CD14-positive monocyte (primary cell): Measurements from ENCODE around the gene SRGAP1. TPM values are rescaled to one million over a fixed set of nuclear protein-coding genes. Genes with fewer than 3 reads are reported as not detected.

Experiments used
- DNase-seq, 3 donors: peaks; one replicate each; pipeline ENCODE4 v3.0.0-alpha.2; 2011 to 2022
- H2AFZ ChIP-seq: 2 replicates; pipeline ENCODE4 v1.6.0; 2012; ENCODE audit warnings: mild to moderate bottlenecking, low read depth, low read length, inconsistent platforms; ENCODE audit not compliant: insufficient read depth, poor library complexity, severe bottlenecking
- H3K27ac ChIP-seq, 2 donors: 1 replicate in 1 of 2; 2 replicates in 1 of 2; pipeline ENCODE4 v1.5.1; 2012 to 2013; ENCODE audit warnings: low read length in 2 of 2, control low read depth in 1 of 2, inconsistent platforms in 1 of 2, low read depth in 1 of 2, mild to moderate bottlenecking in 1 of 2
- H3K27me3 ChIP-seq, 2 donors: one replicate each; pipeline versions ENCODE4 v1.6.0 to v1.6.1; 2011 to 2013; ENCODE audit warnings: low read length in 2 of 2; ENCODE audit not compliant: control insufficient read depth in 2 of 2, insufficient read depth in 2 of 2
- H3K36me3 ChIP-seq, 2 donors: replicated peaks in 1 of 2; 1 replicate in 1 of 2; 2 replicates in 1 of 2; pipeline versions ENCODE4 v1.5.1 to v1.6.1; 2012 to 2013; ENCODE audit warnings: low read length in 2 of 2, control low read depth in 1 of 2, inconsistent platforms in 1 of 2, mild to moderate bottlenecking in 1 of 2; ENCODE audit not compliant: insufficient read depth in 2 of 2, control insufficient read depth in 1 of 2
- H3K4me1 ChIP-seq, 2 donors: 1 replicate in 1 of 2; 2 replicates in 1 of 2; pipeline versions ENCODE4 v1.5.1 to v1.6.1; 2012 to 2013; ENCODE audit warnings: low read length in 2 of 2, control low read depth in 1 of 2, inconsistent platforms in 1 of 2, mild to moderate bottlenecking in 1 of 2, moderate library complexity in 1 of 2; ENCODE audit not compliant: insufficient read depth in 2 of 2, control insufficient read depth in 1 of 2
- H3K4me2 ChIP-seq: replicated peaks from 2 replicates; pipeline ENCODE3; 2012; ENCODE audit warnings: low read length, moderate library complexity, mild to moderate bottlenecking; ENCODE audit not compliant: poor library complexity, severe bottlenecking; ENCODE audit errors: extremely low read depth
- H3K4me3 ChIP-seq, 3 experiments: fragments of 200-600 bp in 1 of 3; sonication (generic) in 1 of 3; replicated peaks in 1 of 3; 1 replicate in 2 of 3; 2 replicates in 1 of 3; pipeline ENCODE4 v1.5.1; 2011 to 2013; ENCODE audit warnings: low read length in 3 of 3, mild to moderate bottlenecking in 3 of 3, control low read depth in 2 of 3, low read depth in 2 of 3, inconsistent platforms in 1 of 3, moderate library complexity in 1 of 3
- H3K79me2 ChIP-seq: 2 replicates; pipeline ENCODE4 v1.6.0; 2012; ENCODE audit warnings: mild to moderate bottlenecking, control low read depth, inconsistent platforms, low read length, moderate library complexity; ENCODE audit not compliant: insufficient read depth
- H3K9ac ChIP-seq: 2 replicates; pipeline ENCODE4 v1.6.0; 2017; ENCODE audit warnings: low read length, mild to moderate bottlenecking; ENCODE audit not compliant: insufficient read depth, poor library complexity, severe bottlenecking
- H3K9me3 ChIP-seq, 2 donors: replicated peaks in 1 of 2; 1 replicate in 1 of 2; 2 replicates in 1 of 2; pipeline versions ENCODE4 v1.5.1 to v1.6.1; 2012 to 2013; ENCODE audit warnings: low read length in 2 of 2, control low read depth in 1 of 2; ENCODE audit not compliant: control insufficient read depth in 1 of 2, insufficient read depth in 1 of 2
- H4K20me1 ChIP-seq: 2 replicates; pipeline ENCODE4 v1.6.0; 2012; ENCODE audit warnings: mild to moderate bottlenecking, low read length, control low read depth, moderate library complexity; ENCODE audit not compliant: insufficient read depth
- H3K27ac Mint-ChIP-seq, 7 donors: one replicate each; pipeline ENCODE4 v1.8.0; 2020; ENCODE audit warnings: mild to moderate bottlenecking in 7 of 7, mixed read lengths in 7 of 7, moderate library complexity in 6 of 7, inconsistent platforms in 2 of 7
- H3K27me3 Mint-ChIP-seq, 3 donors: one replicate each; pipeline ENCODE4 v1.8.0; 2021 to 2022; ENCODE audit warnings: low read depth in 3 of 3, mild to moderate bottlenecking in 3 of 3, mixed read lengths in 3 of 3, moderate library complexity in 3 of 3, inconsistent platforms in 1 of 3
- H3K36me3 Mint-ChIP-seq, 2 donors: one replicate each; pipeline ENCODE4 v1.8.0; 2020; ENCODE audit warnings: mixed read lengths in 2 of 2, inconsistent platforms in 1 of 2, mild to moderate bottlenecking in 1 of 2
- H3K4me1 Mint-ChIP-seq: one replicate; pipeline ENCODE4 v1.8.0; 2020; ENCODE audit warnings: mild to moderate bottlenecking, mixed read lengths
- H3K4me3 Mint-ChIP-seq, 2 donors: one replicate each; pipeline ENCODE4 v1.8.0; 2020; ENCODE audit warnings: mild to moderate bottlenecking in 2 of 2, mixed read lengths in 2 of 2, moderate library complexity in 1 of 2
- H3K9me3 Mint-ChIP-seq, 7 donors: one replicate each; pipeline ENCODE4 v1.8.0; 2020 to 2022; ENCODE audit warnings: mixed read lengths in 7 of 7, mild to moderate bottlenecking in 6 of 7, moderate library complexity in 6 of 7, inconsistent platforms in 2 of 7
- WGBS: methylation state at CpG from one replicate; pipeline ENCODE4 v1.1.5; 2013; ENCODE audit warnings: missing lambda C conversion rate; ENCODE audit not compliant: insufficient coverage; 5-methylcytosine and 5-hydroxymethylcytosine counted together
- intact Hi-C, 2 donors: fragments of 100-400 bp; cut with micrococcal nuclease; formaldehyde crosslinking; loops; one replicate each; pipeline versions ENCODE4 v1.15.0 to v1.15.1; 2023
- polyA plus RNA-seq, 3 donors: library from polyadenylated mRNA; depleted of rRNA in 1 of 3; unstranded in 2 of 3; stranded (reverse) in 1 of 3; fragments of 300-500 nt in 2 of 3; fragments of >200 nt in 1 of 3; fragmentation: Illumina TruSeq in 2 of 3; gene quantifications; 1 replicate in 2 of 3; 2 replicates in 1 of 3; pipeline ENCODE4 v1.2.3, GENCODE V29; 2012 to 2021
- TF ChIP-seq, protein P1 (sequence below): fragments of 200-600 bp; IDR thresholded peaks from one replicate; pipeline ENCODE4 v1.8.0; 2022; ENCODE audit warnings: antibody characterized with exemption, mild to moderate bottlenecking

SRGAP1 gene
- polyA plus RNA-seq, 3 donors = 0.05 to 0.52 (median 0.07) TPM

DNA sequence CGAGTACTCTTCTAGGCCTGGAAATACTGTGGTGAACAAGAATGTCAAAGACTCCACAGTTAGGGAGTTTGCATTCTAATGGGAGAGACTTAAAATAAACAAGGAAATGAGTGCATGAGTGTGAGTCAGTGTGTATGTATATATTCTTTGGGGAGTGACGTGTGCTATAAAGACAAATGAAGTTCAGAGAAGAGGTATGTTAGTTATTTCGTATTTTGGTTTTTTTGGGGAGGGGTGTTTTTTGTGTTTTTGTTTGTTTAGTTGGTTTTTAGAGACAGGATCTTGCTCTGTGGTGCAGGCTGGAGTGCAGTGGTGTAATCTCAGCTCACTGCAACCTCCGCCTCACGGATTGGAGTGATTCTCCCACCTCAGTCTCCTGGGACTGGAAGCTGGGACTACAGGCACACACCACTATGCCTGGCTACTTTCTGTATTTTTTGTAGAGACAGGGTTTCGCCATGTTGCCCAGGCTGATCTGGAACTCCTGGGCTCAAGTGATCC is 74.3 kb downstream of the SRGAP1 start:
- Histone ChIP-seq H2AFZ (no peak overlapping the region), H3K9me3 (no peaks in the 10 kb centered on the region), H3K4me2 (peak overlapping the region; percentile 21), H3K4me1 (peaks cover 31 to 36% of the 10 kb centered on the region in 2 donors), H3K36me3 (no peaks in the 10 kb centered on the region), H4K20me1 (no peaks in the 10 kb centered on the region), H3K4me3 (peak overlapping the region in 1 of 3 experiments; percentile 35), H3K79me2 (no peaks in the 10 kb centered on the region), H3K27ac (peak overlapping the region; percentile 58 to 75), H3K27me3 (no peaks in the 10 kb centered on the region), H3K9ac (no peak overlapping the region)
- H3K27me3 Mint-ChIP-seq = peaks cover 0 to 6% (median 0%) of the 10 kb centered on the region in 3 donors
- peak; percentile 25 to 75 (median 62) for DNase-seq
- peaks cover 0 to 4% of the 10 kb centered on the region in 2 donors for H3K36me3 Mint-ChIP-seq
- H3K27ac Mint-ChIP-seq = peak overlapping the region; percentile 92 to 99 (median 98)
- peak overlapping the region; percentile 64 to 82 for H3K4me3 Mint-ChIP-seq
- H3K9me3 Mint-ChIP-seq = peaks cover 0 to 3% (median 0%) of the 10 kb centered on the region in 7 donors
- peaks cover 40% of the 10 kb centered on the region for H3K4me1 Mint-ChIP-seq
- intact Hi-C loops = loop anchor here (2.0 to 10.0 kb wide), 4 partner anchors 36 to 486 kb away; partner anchors contain the start of genes SRGAP1 (in 1 of the 2) and XPOT (in 1 of the 2)
- 65% methylated on average over 4 of the region's 6 CpGs for WGBS
- TF ChIP-seq, protein P1, sequence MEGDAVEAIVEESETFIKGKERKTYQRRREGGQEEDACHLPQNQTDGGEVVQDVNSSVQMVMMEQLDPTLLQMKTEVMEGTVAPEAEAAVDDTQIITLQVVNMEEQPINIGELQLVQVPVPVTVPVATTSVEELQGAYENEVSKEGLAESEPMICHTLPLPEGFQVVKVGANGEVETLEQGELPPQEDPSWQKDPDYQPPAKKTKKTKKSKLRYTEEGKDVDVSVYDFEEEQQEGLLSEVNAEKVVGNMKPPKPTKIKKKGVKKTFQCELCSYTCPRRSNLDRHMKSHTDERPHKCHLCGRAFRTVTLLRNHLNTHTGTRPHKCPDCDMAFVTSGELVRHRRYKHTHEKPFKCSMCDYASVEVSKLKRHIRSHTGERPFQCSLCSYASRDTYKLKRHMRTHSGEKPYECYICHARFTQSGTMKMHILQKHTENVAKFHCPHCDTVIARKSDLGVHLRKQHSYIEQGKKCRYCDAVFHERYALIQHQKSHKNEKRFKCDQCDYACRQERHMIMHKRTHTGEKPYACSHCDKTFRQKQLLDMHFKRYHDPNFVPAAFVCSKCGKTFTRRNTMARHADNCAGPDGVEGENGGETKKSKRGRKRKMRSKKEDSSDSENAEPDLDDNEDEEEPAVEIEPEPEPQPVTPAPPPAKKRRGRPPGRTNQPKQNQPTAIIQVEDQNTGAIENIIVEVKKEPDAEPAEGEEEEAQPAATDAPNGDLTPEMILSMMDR = no peak

DNA sequence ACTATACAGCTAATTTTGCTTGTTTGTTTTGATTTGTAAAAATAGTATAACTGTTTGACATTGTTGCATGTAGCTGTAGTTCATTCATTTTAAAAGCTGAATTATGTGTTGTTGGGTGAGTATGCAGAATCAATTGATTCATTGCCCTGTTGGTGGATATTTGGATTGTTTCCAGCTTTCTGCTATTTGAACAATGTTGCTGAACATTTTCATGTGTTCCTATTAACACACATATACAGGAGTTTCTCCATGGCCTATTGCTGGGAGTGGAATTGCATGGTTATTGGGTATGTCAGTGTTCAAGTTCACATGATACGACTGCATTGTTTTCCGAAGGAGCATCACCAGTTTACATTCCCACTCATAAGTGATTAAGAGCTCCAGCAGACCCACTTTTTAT is 75.3 kb downstream of the SRGAP1 start:
- DNase-seq = no peak

More for the DNA sequence above, 75.3 kb downstream of the SRGAP1 start:
- Histone ChIP-seq H3K9ac (no peak overlapping the region), H3K4me3 (no peak overlapping the region), H2AFZ (no peak overlapping the region), H3K4me2 (no peak overlapping the region), H3K79me2 (no peaks in the 10 kb centered on the region), H3K9me3 (no peaks in the 10 kb centered on the region), H3K4me1 (peaks cover 31 to 36% of the 10 kb centered on the region in 2 donors), H3K36me3 (no peaks in the 10 kb centered on the region), H3K27me3 (no peaks in the 10 kb centered on the region), H4K20me1 (no peaks in the 10 kb centered on the region), H3K27ac (no peak overlapping the region)
- TF ChIP-seq, protein P1 = no peak
- no CpG with 5 or more reads among the region's 2 CpGs for WGBS
- H3K36me3 Mint-ChIP-seq = peaks cover 0 to 4% of the 10 kb centered on the region in 2 donors
- H3K4me1 Mint-ChIP-seq = peaks cover 40% of the 10 kb centered on the region
- H3K4me3 Mint-ChIP-seq = no peak overlapping the region
- peaks cover 0 to 6% (median 0%) of the 10 kb centered on the region in 3 donors for H3K27me3 Mint-ChIP-seq
- intact Hi-C loops = loop anchor here (2.0 to 10.0 kb wide), 4 partner anchors 35 to 485 kb away; partner anchors contain the start of genes SRGAP1 (in 1 of the 2) and XPOT (in 1 of the 2)
- peaks cover 0 to 3% (median 0%) of the 10 kb centered on the region in 7 donors for H3K9me3 Mint-ChIP-seq
- H3K27ac Mint-ChIP-seq = peak overlapping the region in 4 of 7 donors; percentile 6 to 54 (median 14)
